Activated T-cell treated with anti-CD3 and anti-CD28 coated beads, Interleukin-2, amount 50 U/mL, for 72 hours (primary cell): ENCODE results near the gene ELK3. TPM values are rescaled to one million over a fixed set of nuclear protein-coding genes. Genes with fewer than 3 reads are reported as not detected.
A peak's percentile ranks its signal among the peaks of the same experiment; 100 is the strongest.

Source experiments
- ATAC-seq, 2 donors: fragments of 150-1000 bp; cut with Tn5 transposase; replicated peaks in 1 of 2; 2 replicates each; pipeline ENCODE4 v1.10.0; 2021; ENCODE audit warnings: moderate library complexity in 2 of 2, mild to moderate bottlenecking in 1 of 2
- DNase-seq, 2 donors: peaks; one replicate each; pipeline ENCODE4 v3.0.0; 2021 to 2022; ENCODE audit warnings: mixed read lengths in 1 of 2
- H3K27ac Mint-ChIP-seq: one replicate; pipeline ENCODE4 v1.8.0; 2022; ENCODE audit warnings: mild to moderate bottlenecking, moderate library complexity, mixed read lengths
- H3K27me3 Mint-ChIP-seq: one replicate; pipeline ENCODE4 v1.8.0; 2022; ENCODE audit warnings: low read depth, mixed read lengths
- H3K36me3 Mint-ChIP-seq, 2 donors: one replicate each; pipeline ENCODE4 v1.8.0; 2022; ENCODE audit warnings: mixed read lengths in 2 of 2, mild to moderate bottlenecking in 1 of 2; ENCODE audit not compliant: insufficient read depth in 2 of 2
- H3K4me1 Mint-ChIP-seq: one replicate; pipeline ENCODE4 v1.8.0; 2022; ENCODE audit warnings: low read depth, mixed read lengths
- H3K4me3 Mint-ChIP-seq, 2 donors: one replicate each; pipeline ENCODE4 v1.8.0; 2022; ENCODE audit warnings: mild to moderate bottlenecking in 2 of 2, mixed read lengths in 2 of 2, moderate library complexity in 2 of 2
- H3K9me3 Mint-ChIP-seq, 2 donors: one replicate each; pipeline ENCODE4 v1.8.0; 2022; ENCODE audit warnings: mixed read lengths in 2 of 2
- total RNA-seq, 2 donors: library from RNA; stranded (reverse); gene quantifications; one replicate each; pipeline ENCODE4 v1.2.3, GENCODE V29; 2022

Gene ELK3
- total RNA-seq, 2 donors from 2014 or later = 31.2 to 34.9 TPM

GRCh38 chr12:96194971-96195844 lies 1.0 kb downstream of the ELK3 start:
- peaks cover 67% of the 10 kb centered on the region for H3K4me1 Mint-ChIP-seq

GRCh38 chr12:96195845-96196451 lies 1.8 kb downstream of the ELK3 start:
- peak; percentile 31 to 43 for DNase-seq
- Mint-ChIP-seq H3K9me3 (no peaks in the 10 kb centered on the region), H3K36me3 (peaks cover 6 to 14% of the 10 kb centered on the region in 2 donors), H3K4me3 (peak overlapping the region; percentile 97 to 100), H3K4me1 (peaks cover 67% of the 10 kb centered on the region), H3K27ac (peak overlapping the region; percentile 100), H3K27me3 (no peaks in the 10 kb centered on the region)
- peak; percentile 11 to 15 for ATAC-seq

More at GRCh38 chr12:96194971-96195844, 1.0 kb downstream of the ELK3 start:
- peaks cover 0 to under 1% of the 10 kb centered on the region in 2 donors for H3K9me3 Mint-ChIP-seq
- DNase-seq (peak; percentile 71 to 83), ATAC-seq (peak; percentile 77 to 78)
- no peaks in the 10 kb centered on the region for H3K27me3 Mint-ChIP-seq
- peak overlapping the region; percentile 97 to 100 for H3K4me3 Mint-ChIP-seq
- H3K36me3 Mint-ChIP-seq = peaks cover 6 to 11% of the 10 kb centered on the region in 2 donors
- H3K27ac Mint-ChIP-seq = peak overlapping the region; percentile 100

GRCh38 chr12:96196781-96197180 lies 2.6 kb downstream of the ELK3 start:
- no peaks in the 10 kb centered on the region for H3K27me3 Mint-ChIP-seq
- no peak for ATAC-seq
- peaks cover 75% of the 10 kb centered on the region for H3K4me1 Mint-ChIP-seq
- peaks cover 6 to 14% of the 10 kb centered on the region in 2 donors for H3K36me3 Mint-ChIP-seq
- peak overlapping the region; percentile 97 to 100 for H3K4me3 Mint-ChIP-seq
- peak overlapping the region; percentile 88 for H3K27ac Mint-ChIP-seq
- H3K9me3 Mint-ChIP-seq = no peaks in the 10 kb centered on the region
- DNase-seq = peak in 1 of 2 donors; percentile 32

GRCh38 chr12:96197503-96198272 lies 3.5 kb downstream of the ELK3 start:
- no peak for DNase-seq
- Mint-ChIP-seq H3K27me3 (no peaks in the 10 kb centered on the region), H3K27ac (peak overlapping the region; percentile 90), H3K9me3 (no peaks in the 10 kb centered on the region), H3K36me3 (peaks cover 6 to 17% of the 10 kb centered on the region in 2 donors), H3K4me1 (peaks cover 72% of the 10 kb centered on the region), H3K4me3 (peak overlapping the region; percentile 97 to 100)
- ATAC-seq = no peak

GRCh38 chr12:96198965-96199364 lies 4.8 kb downstream of the ELK3 start:
- DNase-seq (no peak), ATAC-seq (peak; percentile 35)
- Mint-ChIP-seq H3K36me3 (peaks cover 8 to 26% of the 10 kb centered on the region in 2 donors), H3K4me3 (peak overlapping the region; percentile 80 to 86), H3K27me3 (no peaks in the 10 kb centered on the region), H3K4me1 (peaks cover 67% of the 10 kb centered on the region), H3K27ac (peak overlapping the region; percentile 90), H3K9me3 (no peaks in the 10 kb centered on the region)

GRCh38 chr12:96199464-96199863 lies 5.3 kb downstream of the ELK3 start:
- ATAC-seq = no peak
- peak overlapping the region; percentile 80 to 86 for H3K4me3 Mint-ChIP-seq
- peaks cover 72% of the 10 kb centered on the region for H3K4me1 Mint-ChIP-seq
- H3K27me3 Mint-ChIP-seq = no peaks in the 10 kb centered on the region
- H3K27ac Mint-ChIP-seq = peak overlapping the region; percentile 90
- no peak for DNase-seq
- H3K9me3 Mint-ChIP-seq = no peaks in the 10 kb centered on the region
- H3K36me3 Mint-ChIP-seq = peaks cover 6 to 25% of the 10 kb centered on the region in 2 donors

- ATAC-seq (no peak), DNase-seq (no peak)
- Mint-ChIP-seq H3K36me3 (peaks cover 2 to 21% of the 10 kb centered on the region in 2 donors), H3K9me3 (no peaks in the 10 kb centered on the region), H3K27me3 (no peaks in the 10 kb centered on the region), H3K27ac (peak overlapping the region; percentile 21), H3K4me1 (peaks cover 85% of the 10 kb centered on the region), H3K4me3 (no peak overlapping the region)
Measured at GRCh38 chr12:96201272-96202227, 7.4 kb downstream of the ELK3 start.

- Mint-ChIP-seq H3K4me3 (peak overlapping the region in 1 of 2 donors; percentile 81), H3K27ac (peak overlapping the region; percentile 32), H3K36me3 (peaks cover 2 to 18% of the 10 kb centered on the region in 2 donors), H3K27me3 (no peaks in the 10 kb centered on the region), H3K4me1 (peaks cover 85% of the 10 kb centered on the region), H3K9me3 (no peaks in the 10 kb centered on the region)
- DNase-seq = no peak
- no peak for ATAC-seq
Measured at GRCh38 chr12:96204381-96204780, 10.2 kb downstream of the ELK3 start.

GRCh38 chr12:96205908-96206307 lies 11.7 kb downstream of the ELK3 start:
- Mint-ChIP-seq H3K4me3 (peak overlapping the region; percentile 44 to 81), H3K4me1 (peaks cover 90% of the 10 kb centered on the region), H3K9me3 (no peaks in the 10 kb centered on the region), H3K27me3 (no peaks in the 10 kb centered on the region), H3K27ac (peak overlapping the region; percentile 73), H3K36me3 (peaks cover 2 to 15% of the 10 kb centered on the region in 2 donors)
- no peak for DNase-seq
- no peak for ATAC-seq

- Mint-ChIP-seq H3K36me3 (peaks cover 2 to 14% of the 10 kb centered on the region in 2 donors), H3K4me3 (peak overlapping the region; percentile 44 to 81), H3K9me3 (no peaks in the 10 kb centered on the region), H3K4me1 (peaks cover 90% of the 10 kb centered on the region), H3K27ac (peak overlapping the region; percentile 83), H3K27me3 (no peaks in the 10 kb centered on the region)
- DNase-seq (no peak), ATAC-seq (no peak)
Measured at GRCh38 chr12:96206936-96207662, 12.9 kb downstream of the ELK3 start.

GRCh38 chr12:96208346-96208745 lies 14.2 kb downstream of the ELK3 start:
- no peaks in the 10 kb centered on the region for H3K9me3 Mint-ChIP-seq
- no peaks in the 10 kb centered on the region for H3K27me3 Mint-ChIP-seq
- ATAC-seq = peak in 1 of 2 donors; percentile 7
- H3K36me3 Mint-ChIP-seq = peaks cover 0 to 5% of the 10 kb centered on the region in 2 donors
- DNase-seq = no peak
- peak overlapping the region; percentile 81 to 89 for H3K4me3 Mint-ChIP-seq
- peaks cover 99% of the 10 kb centered on the region for H3K4me1 Mint-ChIP-seq
- peak overlapping the region; percentile 9 for H3K27ac Mint-ChIP-seq
